Loucy (cell line): ENCODE data around the gene GAL3ST2.

Experiments used
- H2AFZ ChIP-seq: fragments of 200-600 bp; sonication (generic); 2 replicates; pipeline ENCODE4 v1.6.0; 2016; ENCODE audit warnings: antibody characterized with exemption, mild to moderate bottlenecking, low read length, moderate library complexity
- H3F3A ChIP-seq: fragments of 200-600 bp; 2 replicates; pipeline ENCODE4 v1.6.0; 2016; ENCODE audit warnings: antibody characterized with exemption, low read depth, mild to moderate bottlenecking
- H3K27me3 ChIP-seq: fragments of 200-600 bp; sonication (generic); 2 replicates; pipeline ENCODE4 v1.6.1; 2014; ENCODE audit warnings: low read length, mild to moderate bottlenecking; ENCODE audit not compliant: insufficient read depth, poor library complexity, severe bottlenecking
- H3K36me3 ChIP-seq: fragments of 200-600 bp; sonication (generic); 2 replicates; pipeline ENCODE4 v1.6.1; 2016; ENCODE audit warnings: low read length; ENCODE audit not compliant: insufficient read depth
- H3K4me1 ChIP-seq: fragments of 200-600 bp; sonication (generic); 2 replicates; pipeline ENCODE4 v1.5.1; 2014; ENCODE audit warnings: low read length, mild to moderate bottlenecking; ENCODE audit not compliant: insufficient read depth, poor library complexity, severe bottlenecking
- H3K4me2 ChIP-seq: fragments of 200-600 bp; sonication (generic); 2 replicates; pipeline ENCODE4 v1.6.0; 2014; ENCODE audit warnings: antibody characterized with exemption, low read length, low read depth, mild to moderate bottlenecking; ENCODE audit not compliant: poor library complexity, severe bottlenecking
- H3K4me3 ChIP-seq: fragments of 200-600 bp; sonication (generic); 2 replicates; pipeline ENCODE4 v1.5.1; 2014; ENCODE audit warnings: low read length, mild to moderate bottlenecking, mixed read lengths; ENCODE audit not compliant: poor library complexity, severe bottlenecking
- H3K79me2 ChIP-seq: fragments of 200-600 bp; sonication (generic); 2 replicates; pipeline ENCODE4 v1.6.1; 2014; ENCODE audit warnings: low read length; ENCODE audit not compliant: insufficient read depth
- H3K9ac ChIP-seq: fragments of 200-600 bp; sonication (generic); 2 replicates; pipeline ENCODE4 v1.6.0; 2014; ENCODE audit warnings: mild to moderate bottlenecking, low read depth, low read length, moderate library complexity; ENCODE audit not compliant: poor library complexity, severe bottlenecking
- H3K9me2 ChIP-seq: fragments of 200-600 bp; sonication (generic); replicated peaks from 2 replicates; pipeline ENCODE4 v1.6.1; 2016; ENCODE audit warnings: low read depth, low read length, mixed read lengths
- H3K9me3 ChIP-seq: fragments of 200-600 bp; sonication (generic); 2 replicates; pipeline ENCODE4 v1.6.1; 2014; ENCODE audit warnings: mild to moderate bottlenecking, antibody characterized with exemption, low read length, low read depth; ENCODE audit not compliant: insufficient read depth
- H4K20me1 ChIP-seq: fragments of 200-600 bp; sonication (generic); 2 replicates; pipeline ENCODE4 v1.6.0; 2014; ENCODE audit warnings: antibody characterized with exemption, low read length, mild to moderate bottlenecking; ENCODE audit not compliant: insufficient read depth, poor library complexity, severe bottlenecking
- CTCF ChIP-seq: fragments of 200-600 bp; sonication (generic); conservative IDR thresholded peaks from 2 replicates; pipeline ENCODE4 v1.5.1; 2014; ENCODE audit warnings: mild to moderate bottlenecking, antibody characterized with exemption, low read length
- EZH2phosphoT487 ChIP-seq: fragments of 200-600 bp; IDR thresholded peaks from 2 replicates; pipeline ENCODE4 v1.6.1; 2018; ENCODE audit warnings: antibody characterized with exemption, mild to moderate bottlenecking, moderate library complexity, borderline replicate concordance

GAL3ST2 gene

DNA sequence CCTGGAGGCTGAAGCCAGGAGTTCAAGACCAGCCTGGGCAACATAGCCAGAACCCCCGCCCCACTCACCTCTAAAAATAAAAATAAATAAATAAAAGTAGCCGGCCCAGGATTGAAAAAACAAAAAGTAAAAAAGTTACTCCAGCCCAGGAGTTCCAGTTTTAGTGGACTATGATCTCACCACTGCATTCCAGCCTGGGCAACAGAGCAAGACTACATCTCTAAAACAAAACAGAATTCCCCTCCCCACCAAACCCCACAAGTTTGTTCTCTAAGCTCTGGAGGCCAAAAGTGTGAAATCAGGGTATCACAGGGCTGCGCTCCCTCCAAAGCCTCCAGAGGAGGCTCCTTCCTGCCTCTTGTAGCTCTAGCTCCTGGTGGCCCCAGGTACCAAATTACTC, 40.5 kb upstream of the GAL3ST2 start:
- Histone ChIP-seq H3K4me2 (peak overlapping the region; percentile 78), H3K27me3 (no peaks in the 10 kb centered on the region), H3K79me2 (peaks cover 6% of the 10 kb centered on the region; the same call in 1 of the 2 replicates), H3F3A (no peaks in the 10 kb centered on the region), H2AFZ (no peak overlapping the region), H3K9me2 (no peaks in the 10 kb centered on the region), H3K9ac (no peak overlapping the region), H3K4me1 (peaks cover 47% of the 10 kb centered on the region), H4K20me1 (peaks cover 2% of the 10 kb centered on the region), H3K4me3 (peak overlapping the region; percentile 93), H3K9me3 (no peaks in the 10 kb centered on the region), H3K36me3 (no peaks in the 10 kb centered on the region)
- no peak for TF ChIP-seq EZH2phosphoT487
- TF ChIP-seq CTCF, result no peak

- Histone ChIP-seq H3K9ac (no peak overlapping the region), H3K9me2 (no peaks in the 10 kb centered on the region), H3K27me3 (no peaks in the 10 kb centered on the region), H4K20me1 (peaks cover 2% of the 10 kb centered on the region), H2AFZ (no peak overlapping the region), H3K4me2 (peak overlapping the region; percentile 11), H3K79me2 (peaks cover 6% of the 10 kb centered on the region; the same call in 1 of the 2 replicates), H3K4me1 (peaks cover 49% of the 10 kb centered on the region), H3K9me3 (no peaks in the 10 kb centered on the region), H3K4me3 (no peak overlapping the region), H3K36me3 (no peaks in the 10 kb centered on the region), H3F3A (no peaks in the 10 kb centered on the region)
- TF ChIP-seq EZH2phosphoT487, result no peak
- TF ChIP-seq CTCF, result no peak
These were observed 38.5 kb upstream of the GAL3ST2 start for GRCh38 chr2:241738040-241738686.

- Histone ChIP-seq H3F3A (no peaks in the 10 kb centered on the region), H3K4me1 (peaks cover 49% of the 10 kb centered on the region), H3K9ac (no peak overlapping the region), H4K20me1 (peaks cover 2% of the 10 kb centered on the region), H3K9me2 (no peaks in the 10 kb centered on the region), H3K4me3 (no peak overlapping the region), H3K4me2 (peak overlapping the region; percentile 11), H3K9me3 (no peaks in the 10 kb centered on the region), H3K27me3 (no peaks in the 10 kb centered on the region), H3K36me3 (no peaks in the 10 kb centered on the region), H2AFZ (no peak overlapping the region), H3K79me2 (peaks cover 6% of the 10 kb centered on the region; the same call in 1 of the 2 replicates)
- TF ChIP-seq CTCF, result no peak
- TF ChIP-seq EZH2phosphoT487, result no peak
These were observed 37.4 kb upstream of the GAL3ST2 start for GRCh38 chr2:241739177-241739576.
